ENCODE measurements around the gene CEP192.

DNA sequence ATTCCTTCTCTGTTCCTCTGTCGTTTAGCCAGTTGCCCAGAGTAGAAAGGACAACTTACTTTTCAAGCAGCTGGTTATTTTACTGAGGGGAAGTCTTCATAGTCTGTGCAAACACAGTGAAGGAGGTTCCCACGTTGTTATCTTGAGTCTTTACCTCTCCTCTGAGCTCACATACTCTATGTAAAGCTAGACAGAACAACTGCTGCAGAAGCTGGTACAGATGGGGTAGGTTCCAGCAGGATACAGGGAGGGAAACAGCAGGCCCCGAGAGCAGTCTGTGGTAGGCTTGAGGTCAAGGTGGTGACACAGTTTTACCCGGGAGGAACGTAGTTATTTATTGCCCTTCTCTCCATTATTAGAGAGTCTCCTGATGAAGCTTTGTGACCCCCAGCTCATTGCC, 134.0 kb downstream of the CEP192 start:
- TF ChIP-seq, protein P1, sequence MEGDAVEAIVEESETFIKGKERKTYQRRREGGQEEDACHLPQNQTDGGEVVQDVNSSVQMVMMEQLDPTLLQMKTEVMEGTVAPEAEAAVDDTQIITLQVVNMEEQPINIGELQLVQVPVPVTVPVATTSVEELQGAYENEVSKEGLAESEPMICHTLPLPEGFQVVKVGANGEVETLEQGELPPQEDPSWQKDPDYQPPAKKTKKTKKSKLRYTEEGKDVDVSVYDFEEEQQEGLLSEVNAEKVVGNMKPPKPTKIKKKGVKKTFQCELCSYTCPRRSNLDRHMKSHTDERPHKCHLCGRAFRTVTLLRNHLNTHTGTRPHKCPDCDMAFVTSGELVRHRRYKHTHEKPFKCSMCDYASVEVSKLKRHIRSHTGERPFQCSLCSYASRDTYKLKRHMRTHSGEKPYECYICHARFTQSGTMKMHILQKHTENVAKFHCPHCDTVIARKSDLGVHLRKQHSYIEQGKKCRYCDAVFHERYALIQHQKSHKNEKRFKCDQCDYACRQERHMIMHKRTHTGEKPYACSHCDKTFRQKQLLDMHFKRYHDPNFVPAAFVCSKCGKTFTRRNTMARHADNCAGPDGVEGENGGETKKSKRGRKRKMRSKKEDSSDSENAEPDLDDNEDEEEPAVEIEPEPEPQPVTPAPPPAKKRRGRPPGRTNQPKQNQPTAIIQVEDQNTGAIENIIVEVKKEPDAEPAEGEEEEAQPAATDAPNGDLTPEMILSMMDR (conservative IDR thresholded peaks at IDR 0.05 in 1 of 2, IDR thresholded peaks at IDR 0.05 in 1 of 2; ENCODE audit: extremely low read depth in 1 of 2, insufficient read depth in 1 of 2, low read depth in 1 of 2, low read length in 2 of 2): no peak
- no peak for TF ChIP-seq EZH2 (IDR thresholded peaks at IDR 0.05; ENCODE audit: borderline replicate concordance, low read length)

Measured in mammary epithelial cell (primary cell).